Endothelial cell of umbilical vein (primary cell): ENCODE results near the gene TIMM50. TPM values are rescaled to one million over a fixed set of nuclear protein-coding genes. Genes with fewer than 3 reads are reported as not detected.

ENCODE experiments used
- BruUV-seq: library from RNA; stranded (reverse); fragments of 400-500 nt; replicated peaks from 2 replicates; lab custom pipeline; 2021; lab: Mats Ljungman, UMichigan
- CTCF ChIA-PET: fragments of 300-600, 350-600 bp; sonication (Branson Sonifier 250); formaldehyde crosslinking; loops from one replicate; lab custom pipeline; 2021; ENCODE audit warnings: antibody characterized with exemption, inconsistent platforms; lab: Charles Lee
- POLR2A ChIA-PET: fragments of 300-600, 350-600 bp; sonication (Branson Sonifier 250); formaldehyde crosslinking; loops from one replicate; lab custom pipeline; 2021; ENCODE audit warnings: antibody characterized with exemption, inconsistent platforms; lab: Charles Lee
- DNase-seq: peaks from one replicate; pipeline ENCODE4 v3.0.0-alpha.2; 2011; ENCODE audit warnings: low read depth, low spot score
- FAIRE-seq: peaks from 2 replicates; lab custom pipeline; 2011; peaks lifted over from hg19 to GRCh38; lab: Jason Lieb, UNC
- H2AFZ ChIP-seq: 2 replicates; pipeline ENCODE4 v1.6.0; 2012; ENCODE audit warnings: low read depth, low read length, control low read depth, inconsistent platforms
- H3K27ac ChIP-seq: 2 replicates; pipeline ENCODE4 v1.5.1; 2011; ENCODE audit warnings: low read depth, mild to moderate bottlenecking, control low read depth, low read length, moderate library complexity; ENCODE audit not compliant: insufficient read depth
- H3K27me3 ChIP-seq, 2 experiments: 2 replicates each; pipeline versions ENCODE4 v1.6.0 to v1.6.1; 2011; ENCODE audit warnings: low read length in 2 of 2, mixed read lengths in 1 of 2; ENCODE audit not compliant: control insufficient read depth in 2 of 2, insufficient read depth in 2 of 2
- H3K36me3 ChIP-seq, 2 experiments: 2 replicates in 1 of 2; 3 replicates in 1 of 2; pipeline ENCODE4 v1.5.1; 2011; ENCODE audit warnings: low read length in 2 of 2, mild to moderate bottlenecking in 1 of 2, moderate library complexity in 1 of 2; ENCODE audit not compliant: control insufficient read depth in 2 of 2, insufficient read depth in 2 of 2; ENCODE audit errors: extremely low read depth in 1 of 2
- H3K4me1 ChIP-seq: 3 replicates; pipeline ENCODE4 v1.5.1; 2011; ENCODE audit warnings: mild to moderate bottlenecking, low read length; ENCODE audit not compliant: control insufficient read depth, insufficient read depth; ENCODE audit errors: extremely low read depth
- H3K4me2 ChIP-seq: 2 replicates; pipeline ENCODE4 v1.6.1; 2011; ENCODE audit warnings: low read length, control low read depth, mixed read lengths; ENCODE audit not compliant: insufficient read depth
- H3K4me3 ChIP-seq, 3 experiments: fragments of 200-600 bp in 1 of 3; sonication (generic), shearing (Covaris generic) in 1 of 3; replicated peaks in 1 of 3; 2 replicates each; pipeline ENCODE4 v1.5.1; 2011 to 2016; ENCODE audit warnings: control low read depth in 3 of 3, low read length in 3 of 3, mild to moderate bottlenecking in 2 of 3, inconsistent platforms in 1 of 3, low read depth in 1 of 3, moderate library complexity in 1 of 3; ENCODE audit not compliant: insufficient read depth in 1 of 3
- H3K79me2 ChIP-seq: 2 replicates; pipeline ENCODE4 v1.6.0; 2012; ENCODE audit warnings: low read length, inconsistent platforms; ENCODE audit not compliant: control insufficient read depth, insufficient read depth
- H3K9ac ChIP-seq: replicated peaks from 2 replicates; pipeline ENCODE3; 2011; ENCODE audit warnings: low read length, control low read depth; ENCODE audit not compliant: insufficient read depth; ENCODE audit errors: extremely low read depth
- H3K9me1 ChIP-seq: replicated peaks from 3 replicates; pipeline ENCODE4 v1.6.0; 2011; ENCODE audit warnings: mild to moderate bottlenecking, low read length; ENCODE audit not compliant: control insufficient read depth, insufficient read depth; ENCODE audit errors: extremely low read depth
- H3K9me3 ChIP-seq: replicated peaks from 2 replicates; pipeline ENCODE4 v1.5.1; 2012; ENCODE audit warnings: low read length, inconsistent platforms; ENCODE audit not compliant: control insufficient read depth, insufficient read depth
- H4K20me1 ChIP-seq: replicated peaks from 2 replicates; pipeline ENCODE3; 2011; ENCODE audit warnings: mild to moderate bottlenecking, low read length; ENCODE audit not compliant: control insufficient read depth, insufficient read depth; ENCODE audit errors: extremely low read depth
- CTCF ChIP-seq, 2 donors: IDR thresholded peaks; 1 replicate in 1 of 2; 2 replicates in 1 of 2; pipeline ENCODE4 v1.5.1; 2011; ENCODE audit warnings: low read length in 2 of 2, mild to moderate bottlenecking in 2 of 2, moderate library complexity in 2 of 2, control low read depth in 1 of 2, inconsistent platforms in 1 of 2, low read depth in 1 of 2; ENCODE audit not compliant: insufficient read depth in 1 of 2; ENCODE audit errors: extremely low read depth in 1 of 2
- FOS ChIP-seq: IDR thresholded peaks from 2 replicates; pipeline ENCODE4 v1.6.1; 2011; ENCODE audit warnings: mild to moderate bottlenecking, low read length, moderate library complexity, borderline replicate concordance; ENCODE audit not compliant: insufficient read depth
- GATA2 ChIP-seq: IDR thresholded peaks from 2 replicates; pipeline ENCODE4 v1.7.0; 2011; ENCODE audit warnings: low read depth, mild to moderate bottlenecking, moderate library complexity, mixed read lengths, low read length; ENCODE audit not compliant: insufficient read length, insufficient read depth
- JUN ChIP-seq: IDR thresholded peaks from 2 replicates; pipeline ENCODE4 v1.6.1; 2011; ENCODE audit warnings: borderline replicate concordance, low read depth; ENCODE audit not compliant: insufficient read length, insufficient read depth
- MAX ChIP-seq: IDR thresholded peaks from 2 replicates; pipeline ENCODE4 v1.6.1; 2011; ENCODE audit not compliant: insufficient read depth, insufficient read length
- MYC ChIP-seq: IDR thresholded peaks from one replicate; pipeline ENCODE4 v1.6.1; 2011; ENCODE audit warnings: mild to moderate bottlenecking, low read depth, low read length
- dilution Hi-C: fragments of 300-500 bp; cut with MboI; formaldehyde crosslinking; loops from one replicate; pipeline ENCODE4 v1.15.0; 2019; ENCODE audit warnings: low sequenced_read_pairs; ENCODE audit not compliant: extremely low pct_ligation_motif_present
- intact Hi-C: fragments of 100-400 bp; cut with micrococcal nuclease; formaldehyde crosslinking; loops from one replicate; pipeline ENCODE4 v1.10.0; 2022
- polyA plus RNA-seq, 4 experiments: library from polyadenylated mRNA; depleted of rRNA in 3 of 4; stranded (reverse) in 3 of 4; unstranded in 1 of 4; fragments of >200 nt; gene quantifications; 2 replicates each; pipeline versions ENCODE4 v1.2.1 to v1.2.3, GENCODE V29; 2011 to 2012; ENCODE audit warnings: missing spikeins in 1 of 4
- total RNA-seq: library from RNA; stranded (reverse); gene quantifications from 2 replicates; pipeline ENCODE4 v1.2.3, GENCODE V29; 2021

TIMM50 gene
- total and polyA plus RNA-seq, 2 donors (not counting 3 experiments of a cell fraction or from before 2014, with no cell fraction given) = 85.7 to 118 TPM

GRCh38 chr19:39465956-39466747 is 14.5 kb upstream of the TIMM50 start:
- no peak for FAIRE-seq
- Histone ChIP-seq H3K27me3 (no peaks in the 10 kb centered on the region), H3K9me3 (no peaks in the 10 kb centered on the region), H3K79me2 (peaks cover 2% of the 10 kb centered on the region), H3K9ac (no peak overlapping the region), H3K4me1 (no peaks in the 10 kb centered on the region), H3K4me3 (no peak overlapping the region), H3K36me3 (peaks cover 17 to 53% of the 10 kb centered on the region in 2 experiments), H3K4me2 (no peak overlapping the region), H3K9me1 (no peaks in the 10 kb centered on the region), H4K20me1 (no peaks in the 10 kb centered on the region), H3K27ac (no peak overlapping the region), H2AFZ (no peak overlapping the region)
- dilution Hi-C loops = no loop called here
- POLR2A ChIA-PET = no interaction called here
- no TSS peak for BruUV-seq
- no peak for DNase-seq
- CTCF ChIA-PET = no interaction called here
- no peak for TF ChIP-seq FOS
- TF ChIP-seq GATA2 = no peak
- no peak for TF ChIP-seq CTCF (IDR thresholded peaks at IDR 0.05; ENCODE audit: extremely low read depth in 1 of 2, insufficient read depth in 1 of 2, low read depth in 1 of 2, low read length in 2 of 2)
- TF ChIP-seq MAX = no peak
- no peak for TF ChIP-seq MYC
- no peak for TF ChIP-seq JUN
- intact Hi-C loops = no loop called here
